Measurements from ENCODE around the gene GADD45G.

DNA sequence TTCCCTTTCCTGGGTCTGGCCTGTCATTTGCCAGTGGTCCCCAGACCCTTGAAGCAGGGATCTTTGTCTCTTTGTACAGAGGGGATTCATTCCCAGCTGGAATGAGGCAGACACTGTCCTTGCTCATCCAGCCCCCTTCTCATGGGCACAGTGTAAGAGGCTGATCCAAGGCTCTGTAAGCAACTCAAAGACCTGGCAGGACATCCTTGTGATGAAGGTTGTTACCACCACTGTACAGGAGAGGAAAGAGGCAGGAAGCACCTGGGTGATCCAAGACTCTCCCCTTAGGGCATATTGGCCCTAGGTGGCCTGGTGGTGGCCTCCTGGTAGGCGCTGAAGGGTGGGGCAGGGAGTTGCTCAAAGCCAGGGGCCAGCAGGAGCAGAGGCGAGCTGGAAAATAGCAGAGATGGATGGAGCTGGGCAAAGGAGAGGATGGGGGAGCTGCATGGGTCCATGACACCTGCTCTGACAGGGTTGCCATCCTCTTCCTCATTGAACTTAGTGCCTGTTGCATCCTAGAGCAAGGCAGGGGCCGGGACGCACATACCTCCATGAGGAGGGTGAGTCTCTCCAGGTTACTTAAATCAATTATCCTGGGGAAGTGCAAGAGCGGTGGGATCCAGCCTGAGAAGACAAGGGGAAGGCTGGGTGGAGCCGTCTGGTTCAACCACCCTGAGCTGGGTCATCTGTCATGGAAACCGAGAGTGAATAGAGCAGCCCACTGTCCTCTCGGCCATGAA, 9.8 kb upstream of the GADD45G start:
- no peak for TF ChIP-seq CBX5 (IDR thresholded peaks at IDR 0.05; ENCODE audit: low read depth, low read length)
- no peak for TF ChIP-seq POLR2A (IDR thresholded peaks at IDR 0.05; ENCODE audit: control extremely low read depth in 1 of 2, low read depth in 2 of 2, low read length in 2 of 2)
- TF ChIP-seq GTF2F1 (IDR thresholded peaks at IDR 0.05; ENCODE audit: borderline replicate concordance, low read depth, low read length), result no peak
- no peak for TF ChIP-seq NRF1 (IDR thresholded peaks at IDR 0.05; ENCODE audit: low read depth, low read length)
- TF ChIP-seq, protein P1, sequence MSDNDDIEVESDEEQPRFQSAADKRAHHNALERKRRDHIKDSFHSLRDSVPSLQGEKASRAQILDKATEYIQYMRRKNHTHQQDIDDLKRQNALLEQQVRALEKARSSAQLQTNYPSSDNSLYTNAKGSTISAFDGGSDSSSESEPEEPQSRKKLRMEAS (IDR thresholded peaks at IDR 0.05), result no peak
- TF ChIP-seq, protein P2, sequence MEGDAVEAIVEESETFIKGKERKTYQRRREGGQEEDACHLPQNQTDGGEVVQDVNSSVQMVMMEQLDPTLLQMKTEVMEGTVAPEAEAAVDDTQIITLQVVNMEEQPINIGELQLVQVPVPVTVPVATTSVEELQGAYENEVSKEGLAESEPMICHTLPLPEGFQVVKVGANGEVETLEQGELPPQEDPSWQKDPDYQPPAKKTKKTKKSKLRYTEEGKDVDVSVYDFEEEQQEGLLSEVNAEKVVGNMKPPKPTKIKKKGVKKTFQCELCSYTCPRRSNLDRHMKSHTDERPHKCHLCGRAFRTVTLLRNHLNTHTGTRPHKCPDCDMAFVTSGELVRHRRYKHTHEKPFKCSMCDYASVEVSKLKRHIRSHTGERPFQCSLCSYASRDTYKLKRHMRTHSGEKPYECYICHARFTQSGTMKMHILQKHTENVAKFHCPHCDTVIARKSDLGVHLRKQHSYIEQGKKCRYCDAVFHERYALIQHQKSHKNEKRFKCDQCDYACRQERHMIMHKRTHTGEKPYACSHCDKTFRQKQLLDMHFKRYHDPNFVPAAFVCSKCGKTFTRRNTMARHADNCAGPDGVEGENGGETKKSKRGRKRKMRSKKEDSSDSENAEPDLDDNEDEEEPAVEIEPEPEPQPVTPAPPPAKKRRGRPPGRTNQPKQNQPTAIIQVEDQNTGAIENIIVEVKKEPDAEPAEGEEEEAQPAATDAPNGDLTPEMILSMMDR (IDR thresholded peaks at IDR 0.05; ENCODE audit: control extremely low read depth in 1 of 3, insufficient read depth in 1 of 3, low read depth in 1 of 3, low read length in 3 of 3), result no peak
- no peak for TF ChIP-seq EZH2 (IDR thresholded peaks at IDR 0.05; ENCODE audit: low read depth, low read length, severe bottlenecking)
